Activated CD8-positive, alpha-beta memory T cell treated with anti-CD3 and anti-CD28 coated beads for 4 hours (primary cell): ENCODE data around the gene KCNJ9.
"Not testable (repeated sequence)": the region's sequence is repeated elsewhere in the genome, so short reads cannot be mapped to it uniquely, and the experiment has no call there.

Source experiments
- DNase-seq, 2 donors: peaks; one replicate each; pipeline ENCODE4 v3.0.0-alpha.2; 2020; ENCODE audit warnings: low read depth in 2 of 2

KCNJ9 gene

DNA sequence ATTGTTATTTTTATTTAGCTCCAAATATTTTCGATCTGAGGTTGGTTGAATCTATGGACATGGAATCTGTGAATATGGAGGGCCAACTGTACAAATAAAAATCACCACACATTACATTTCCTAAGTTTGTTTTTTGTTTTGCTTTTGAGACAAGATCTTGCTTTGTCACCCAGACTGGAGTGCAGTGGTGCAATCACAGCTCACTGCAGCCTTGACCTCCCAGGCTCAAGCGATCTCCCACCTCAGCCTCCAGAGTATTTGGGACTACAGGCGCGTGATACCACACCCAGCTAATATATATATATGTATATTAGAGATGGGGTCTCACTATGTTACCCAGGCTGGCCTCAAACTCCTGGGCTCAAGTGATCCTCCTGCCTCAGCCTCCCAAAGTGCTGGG, 45.0 kb downstream of the KCNJ9 start:
- DNase-seq: not testable (repeated sequence)

GRCh38 chr1:160127381-160127780, 46.0 kb downstream of the KCNJ9 start:
- no peak for DNase-seq

DNA sequence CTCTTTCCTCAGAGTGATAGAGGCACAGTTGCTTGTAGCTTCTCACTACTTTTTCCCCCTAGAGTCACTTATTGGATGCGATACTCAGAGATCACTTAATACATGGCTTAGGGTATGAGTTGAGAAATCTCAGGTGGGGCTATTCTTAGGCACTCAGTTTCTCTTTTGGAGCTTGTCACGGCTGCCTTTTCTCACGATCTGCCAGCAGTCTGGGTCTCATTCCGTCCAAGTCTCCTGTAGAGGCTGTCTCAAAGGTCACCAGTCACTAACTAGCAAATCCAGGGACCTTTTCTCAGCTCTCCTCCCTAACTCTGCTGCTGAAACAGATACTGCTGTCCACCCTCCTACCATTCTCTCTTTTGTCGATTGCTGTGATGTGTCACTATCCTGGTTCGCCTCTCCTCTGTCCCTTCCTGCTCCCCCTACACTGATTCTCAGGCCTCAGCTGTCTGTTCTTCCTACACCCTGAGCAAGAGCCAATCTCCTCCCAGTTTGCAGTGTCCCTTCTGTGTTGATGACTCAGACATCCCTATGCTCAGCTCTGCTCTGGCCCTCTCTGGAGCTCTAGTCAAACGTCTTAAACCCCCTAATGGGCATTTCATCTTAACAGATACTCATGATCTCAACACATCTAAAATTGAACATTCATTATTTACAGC, 46.7 kb downstream of the KCNJ9 start:
- DNase-seq: no peak

GRCh38 chr1:160128636-160129035, 47.3 kb downstream of the KCNJ9 start:
- no peak for DNase-seq

GRCh38 chr1:160129046-160129445, 47.7 kb downstream of the KCNJ9 start:
- no peak for DNase-seq

DNA sequence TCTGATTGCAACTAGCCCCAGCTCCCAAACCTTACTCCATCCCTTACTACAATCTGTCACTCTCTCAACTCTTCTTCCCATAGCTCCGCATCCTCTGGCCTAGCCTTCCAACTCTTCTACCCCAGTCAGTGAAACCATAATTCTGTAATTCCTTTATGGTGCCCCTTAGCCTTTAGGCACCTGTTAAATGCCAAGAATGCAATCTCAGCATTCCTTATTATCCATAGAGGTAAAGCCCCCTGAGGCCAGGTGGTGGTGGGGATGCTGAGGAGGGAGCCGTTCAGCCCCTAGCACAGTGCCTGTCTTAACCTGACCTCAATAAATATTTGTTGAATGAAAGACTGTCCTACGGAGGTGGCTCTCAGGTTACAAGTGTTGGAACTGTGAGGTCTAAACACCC, 48.2 kb downstream of the KCNJ9 start:
- no peak for DNase-seq

- no peak for DNase-seq
Measured at GRCh38 chr1:160129966-160130365, 48.6 kb downstream of the KCNJ9 start.

DNA sequence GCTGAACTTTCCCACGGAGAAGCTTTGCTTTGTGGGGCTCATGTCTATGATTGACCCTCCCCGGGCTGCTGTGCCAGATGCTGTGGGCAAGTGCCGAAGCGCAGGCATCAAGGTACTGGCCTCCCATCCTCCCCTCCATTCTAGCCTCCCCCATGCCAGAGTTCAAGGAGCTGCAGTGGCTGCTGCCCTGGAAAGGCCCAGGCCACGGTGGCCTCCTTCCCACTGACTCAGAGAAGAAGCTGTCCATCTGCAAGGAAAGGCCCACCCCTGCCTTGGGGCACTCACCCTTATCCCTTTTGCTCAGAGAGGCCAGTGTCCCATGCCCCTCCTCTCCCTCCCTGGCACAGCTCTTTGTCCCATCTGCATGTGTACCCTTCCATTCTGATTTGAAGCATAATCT, 49.1 kb downstream of the KCNJ9 start:
- DNase-seq: no peak

DNA sequence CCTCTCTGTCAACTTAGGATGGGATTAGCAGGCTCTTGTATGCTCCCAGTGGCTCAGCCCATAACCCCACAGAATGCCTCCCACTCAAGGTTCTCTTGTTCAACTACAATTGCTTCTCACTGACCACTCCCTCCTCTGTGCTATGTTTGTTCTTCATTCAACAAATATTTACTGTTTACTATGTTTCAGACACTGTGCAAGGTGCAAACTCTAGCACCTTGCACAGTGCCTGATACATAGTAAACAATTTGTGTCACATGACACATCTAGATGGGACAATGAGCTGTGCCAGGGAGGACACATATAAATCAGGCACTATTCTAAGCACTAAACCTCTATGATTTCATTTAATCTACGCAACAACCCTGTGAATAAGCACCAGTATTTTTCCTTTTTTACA, 49.6 kb downstream of the KCNJ9 start:
- no peak for DNase-seq

DNA sequence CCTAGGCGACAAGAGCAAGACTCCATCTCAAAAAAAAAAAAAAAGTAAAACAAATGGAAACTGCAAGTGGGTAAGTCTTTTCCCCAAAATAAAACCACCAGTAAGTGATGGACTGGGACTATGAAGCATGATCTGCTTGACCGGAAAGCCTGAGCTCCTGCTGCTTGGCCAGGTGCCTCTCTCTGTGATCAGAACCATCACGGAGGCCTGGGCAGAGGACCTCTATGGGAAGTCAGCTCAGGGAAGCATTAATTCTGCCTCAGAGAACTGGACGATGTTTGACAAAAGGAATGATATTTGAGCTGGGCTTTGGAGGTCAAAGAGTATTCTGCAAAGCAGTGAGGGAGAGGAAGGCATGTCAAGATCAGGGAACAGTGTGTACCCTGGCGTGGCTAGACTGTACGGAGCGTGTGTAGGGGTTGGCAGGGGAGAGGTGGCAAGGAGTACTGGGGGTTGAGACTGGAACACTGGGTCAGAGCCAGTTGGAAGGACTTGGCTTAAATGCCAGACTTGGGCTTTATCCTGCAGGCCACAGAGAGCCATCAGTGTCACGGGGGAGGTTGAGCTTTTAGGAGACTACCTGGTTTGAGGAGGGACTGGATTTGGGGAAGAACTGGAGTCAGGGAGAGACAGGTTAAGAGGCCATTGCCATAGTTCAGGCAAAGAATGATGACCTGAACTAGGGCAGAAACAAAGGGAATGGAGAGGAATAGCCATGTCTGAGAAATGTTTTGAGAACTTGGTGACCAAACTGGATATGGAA, 50.6 kb downstream of the KCNJ9 start:
- no peak for DNase-seq

DNA sequence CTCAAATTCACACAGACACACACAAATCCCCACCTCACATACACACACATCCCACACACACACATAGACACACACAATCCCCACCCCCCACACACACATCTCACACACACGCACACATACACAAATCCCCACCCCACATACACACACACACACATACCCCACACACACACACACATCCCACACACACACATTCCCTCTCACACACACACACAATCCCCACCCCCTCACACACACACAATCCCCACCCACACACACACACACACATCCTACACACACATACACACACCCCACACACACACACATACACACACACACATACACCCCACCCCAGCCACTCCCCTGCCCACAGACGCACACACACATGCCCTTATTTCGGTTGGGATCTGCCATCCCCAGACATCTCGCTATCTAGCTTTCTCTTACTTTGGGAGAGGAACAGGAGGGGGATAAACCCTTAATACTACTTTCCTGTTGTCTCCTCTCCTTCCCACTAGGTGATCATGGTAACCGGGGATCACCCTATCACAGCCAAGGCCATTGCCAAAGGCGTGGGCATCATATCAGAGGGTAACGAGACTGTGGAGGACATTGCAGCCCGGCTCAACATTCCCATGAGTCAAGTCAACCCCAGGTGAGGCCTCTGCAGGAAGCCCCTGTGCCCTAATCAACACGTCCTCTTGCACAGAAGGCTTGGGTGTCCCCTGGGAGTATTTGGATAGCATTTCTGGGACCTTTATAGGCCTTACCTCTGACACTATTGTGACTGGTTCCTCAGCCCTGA, 52.8 kb downstream of the KCNJ9 start:
- DNase-seq: no peak

- DNase-seq: no peak
Measured at GRCh38 chr1:160134791-160135572, 53.6 kb downstream of the KCNJ9 start.

DNA sequence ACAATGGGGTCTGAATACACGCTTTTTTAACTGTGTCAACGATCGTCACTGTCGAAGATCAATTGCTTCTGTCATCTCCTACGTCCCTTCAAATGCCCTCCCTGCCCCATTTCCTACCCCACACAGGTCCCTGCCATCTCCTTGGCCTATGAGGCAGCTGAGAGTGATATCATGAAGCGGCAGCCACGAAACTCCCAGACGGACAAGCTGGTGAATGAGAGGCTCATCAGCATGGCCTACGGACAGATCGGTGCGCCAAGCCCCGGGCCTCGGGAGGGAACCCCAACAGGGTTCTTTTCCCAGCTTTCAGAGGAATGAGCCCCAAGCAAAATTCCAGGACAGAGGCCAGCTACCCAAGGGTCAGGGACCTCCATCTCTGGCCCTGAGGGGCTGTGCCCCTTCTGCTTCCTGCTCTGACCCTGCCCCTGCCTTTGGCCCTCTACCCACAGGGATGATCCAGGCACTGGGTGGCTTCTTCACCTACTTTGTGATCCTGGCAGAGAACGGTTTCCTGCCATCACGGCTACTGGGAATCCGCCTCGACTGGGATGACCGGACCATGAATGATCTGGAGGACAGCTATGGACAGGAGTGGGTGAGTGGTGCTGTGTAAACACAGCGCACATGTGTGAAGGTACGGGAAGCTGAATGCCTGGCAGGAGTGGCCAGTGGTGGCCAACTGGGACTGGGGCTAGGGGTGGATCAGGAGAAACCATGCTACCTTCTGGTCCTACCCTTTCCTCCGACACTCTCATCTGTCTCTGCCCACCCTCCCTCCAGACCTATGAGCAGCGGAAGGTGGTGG, 55.0 kb downstream of the KCNJ9 start:
- no peak for DNase-seq

DNA sequence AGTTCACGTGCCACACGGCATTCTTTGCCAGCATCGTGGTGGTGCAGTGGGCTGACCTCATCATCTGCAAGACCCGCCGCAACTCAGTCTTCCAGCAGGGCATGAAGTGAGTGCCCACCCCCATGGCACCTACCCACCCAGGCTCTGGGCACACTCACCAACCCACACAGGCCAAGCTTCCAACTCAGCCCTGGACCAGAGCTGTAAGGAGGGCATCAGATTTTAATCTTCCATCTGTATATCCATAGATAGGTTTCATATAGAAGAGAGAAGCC, 55.5 kb downstream of the KCNJ9 start:
- no peak for DNase-seq

DNA sequence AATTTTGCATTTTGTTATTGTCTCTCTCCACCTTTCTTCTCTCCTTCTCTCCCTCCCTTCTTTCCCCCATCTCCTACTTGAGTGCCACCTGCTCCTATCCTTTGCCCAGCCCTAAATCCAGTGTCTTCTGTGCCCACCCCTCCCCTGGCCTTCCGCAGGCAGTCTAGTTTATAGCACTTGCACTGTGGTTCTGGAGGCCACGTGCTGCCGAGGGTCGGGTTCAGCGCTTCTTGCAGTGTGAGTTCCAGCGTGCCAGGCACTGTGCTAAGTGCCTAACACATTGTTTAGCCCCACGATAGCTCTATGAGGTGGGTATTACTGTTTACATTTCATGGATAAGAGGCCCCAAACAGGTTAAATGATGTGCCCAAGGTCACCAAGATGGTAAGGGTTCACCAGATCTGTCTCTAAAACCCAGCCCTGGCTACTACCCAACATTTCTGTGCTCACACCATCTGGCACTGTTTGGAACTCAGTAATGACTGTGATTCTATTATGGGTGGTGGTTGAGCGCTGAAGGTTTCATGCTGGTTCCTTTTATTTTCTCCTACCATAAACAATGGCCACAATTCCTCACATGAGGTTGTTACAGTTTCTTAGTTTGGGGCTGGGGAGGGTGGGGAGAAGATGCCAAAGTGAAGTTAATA, 56.0 kb downstream of the KCNJ9 start:
- DNase-seq: no peak

- DNase-seq: no peak
Measured at GRCh38 chr1:160139840-160140239, 58.5 kb downstream of the KCNJ9 start.
